ENCODE data around the gene SYTL3.
A peak's percentile ranks its signal among the peaks of the same experiment; 100 is the strongest.
"Not testable (repeated sequence)": the region's sequence is repeated elsewhere in the genome, so short reads cannot be mapped to it uniquely, and the experiment has no call there.

The SYTL3 gene

DNA sequence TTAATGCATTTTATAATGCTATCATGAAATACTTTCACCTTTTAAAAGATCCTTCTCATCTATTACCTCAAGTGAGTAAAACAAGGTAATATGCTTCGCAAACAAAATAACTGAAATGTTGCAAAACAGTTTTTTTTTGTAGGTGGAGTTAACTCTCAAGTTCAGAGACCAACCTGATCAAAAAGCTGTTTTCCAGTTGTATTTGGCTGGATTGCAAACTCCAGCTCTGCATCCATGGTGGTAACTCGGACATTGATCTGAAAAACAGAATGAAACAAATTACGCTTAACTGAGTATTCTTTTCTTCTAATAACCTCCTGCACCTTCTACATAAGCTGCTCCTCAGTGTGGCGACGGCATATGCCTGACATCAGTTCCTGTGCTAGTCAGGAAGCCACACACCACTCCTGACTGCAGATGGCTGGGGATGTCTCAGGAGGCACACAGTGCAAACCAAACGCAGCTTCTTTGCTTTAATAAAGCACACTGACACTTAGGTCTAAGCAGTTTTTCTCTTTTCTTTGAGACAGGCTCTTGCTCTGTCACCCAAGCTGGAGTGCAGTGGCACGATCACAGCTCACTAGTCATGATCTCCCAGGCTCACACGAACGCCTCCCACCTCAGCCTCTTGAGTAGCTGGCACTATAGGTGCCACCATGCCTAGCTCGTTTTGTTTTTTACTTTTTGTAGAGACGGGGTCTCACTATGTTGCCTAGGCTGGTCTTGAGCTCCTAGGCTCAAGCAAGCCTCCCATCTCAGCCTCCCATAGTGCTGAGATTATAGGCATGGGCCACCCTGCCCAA, 139.5 kb downstream of the SYTL3 start:
- Histone ChIP-seq H3K9ac (ENCODE audit: low read depth, low read length, poor library complexity, severe bottlenecking) (peak overlapping the region; percentile 51), H3K4me2 (ENCODE audit: low read depth, low read length, poor library complexity, severe bottlenecking) (peak overlapping the region; percentile 76), H3K9me3 (ENCODE audit: insufficient read depth, low read depth, low read length) (no peaks in the 10 kb centered on the region), H2AFZ (ENCODE audit: low read length) (peak overlapping the region; percentile 50; the same call in 1 of the 2 replicates), H3K4me3 (ENCODE audit: low read length, poor library complexity, severe bottlenecking) (peak overlapping the region; percentile 47), H4K20me1 (ENCODE audit: insufficient read depth, low read length, poor library complexity, severe bottlenecking) (peaks cover 22% of the 10 kb centered on the region), H3F3A (ENCODE audit: low read depth) (no peaks in the 10 kb centered on the region), H3K9me2 (replicated peaks; ENCODE audit: low read depth, low read length) (no peaks in the 10 kb centered on the region), H3K27me3 (ENCODE audit: insufficient read depth, low read length, poor library complexity, severe bottlenecking) (no peaks in the 10 kb centered on the region), H3K79me2 (ENCODE audit: insufficient read depth, low read length) (peaks cover 45% of the 10 kb centered on the region), H3K4me1 (ENCODE audit: insufficient read depth, low read length, poor library complexity, severe bottlenecking) (peaks cover 15% of the 10 kb centered on the region), H3K36me3 (ENCODE audit: insufficient read depth, low read length) (peaks cover 44% of the 10 kb centered on the region)
- TF ChIP-seq, protein P1, sequence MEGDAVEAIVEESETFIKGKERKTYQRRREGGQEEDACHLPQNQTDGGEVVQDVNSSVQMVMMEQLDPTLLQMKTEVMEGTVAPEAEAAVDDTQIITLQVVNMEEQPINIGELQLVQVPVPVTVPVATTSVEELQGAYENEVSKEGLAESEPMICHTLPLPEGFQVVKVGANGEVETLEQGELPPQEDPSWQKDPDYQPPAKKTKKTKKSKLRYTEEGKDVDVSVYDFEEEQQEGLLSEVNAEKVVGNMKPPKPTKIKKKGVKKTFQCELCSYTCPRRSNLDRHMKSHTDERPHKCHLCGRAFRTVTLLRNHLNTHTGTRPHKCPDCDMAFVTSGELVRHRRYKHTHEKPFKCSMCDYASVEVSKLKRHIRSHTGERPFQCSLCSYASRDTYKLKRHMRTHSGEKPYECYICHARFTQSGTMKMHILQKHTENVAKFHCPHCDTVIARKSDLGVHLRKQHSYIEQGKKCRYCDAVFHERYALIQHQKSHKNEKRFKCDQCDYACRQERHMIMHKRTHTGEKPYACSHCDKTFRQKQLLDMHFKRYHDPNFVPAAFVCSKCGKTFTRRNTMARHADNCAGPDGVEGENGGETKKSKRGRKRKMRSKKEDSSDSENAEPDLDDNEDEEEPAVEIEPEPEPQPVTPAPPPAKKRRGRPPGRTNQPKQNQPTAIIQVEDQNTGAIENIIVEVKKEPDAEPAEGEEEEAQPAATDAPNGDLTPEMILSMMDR (conservative IDR thresholded peaks at IDR 0.05; ENCODE audit: low read length) = no peak
- TF ChIP-seq EZH2phosphoT487 (IDR thresholded peaks at IDR 0.05; ENCODE audit: borderline replicate concordance) = no peak

DNA sequence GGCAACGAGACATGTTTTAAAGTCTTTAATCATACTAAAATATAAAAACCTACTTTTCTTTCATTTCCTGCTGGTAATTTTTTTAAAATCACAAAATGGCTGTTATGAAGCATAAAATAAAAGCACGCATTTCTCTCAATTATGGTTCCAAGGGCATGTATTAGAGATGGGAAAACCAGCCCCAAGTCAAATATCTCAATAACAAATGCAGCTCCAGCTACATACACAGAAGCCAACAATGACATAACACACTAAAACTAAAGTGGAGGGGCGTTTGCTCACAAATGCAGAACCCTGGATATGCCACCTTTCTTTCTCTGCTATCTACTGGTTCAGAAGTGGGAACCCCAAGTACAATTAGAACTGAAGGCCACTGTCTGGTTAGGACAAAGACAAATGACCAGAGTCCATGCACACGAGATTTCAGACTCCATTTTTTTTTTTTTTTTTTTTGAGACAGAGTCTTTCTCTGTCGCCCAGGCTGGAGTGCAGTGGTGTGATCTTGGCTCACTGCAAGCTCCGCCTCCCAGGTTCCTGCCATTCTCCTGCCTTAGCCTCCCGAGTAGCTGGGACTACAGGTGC, 141.5 kb downstream of the SYTL3 start:
- no peak overlapping the region for H2AFZ ChIP-seq (ENCODE audit: low read length)
- TF ChIP-seq EZH2phosphoT487 (IDR thresholded peaks at IDR 0.05; ENCODE audit: borderline replicate concordance) = no peak
- TF ChIP-seq, protein P1 (conservative IDR thresholded peaks at IDR 0.05; ENCODE audit: low read length) = no peak

DNA sequence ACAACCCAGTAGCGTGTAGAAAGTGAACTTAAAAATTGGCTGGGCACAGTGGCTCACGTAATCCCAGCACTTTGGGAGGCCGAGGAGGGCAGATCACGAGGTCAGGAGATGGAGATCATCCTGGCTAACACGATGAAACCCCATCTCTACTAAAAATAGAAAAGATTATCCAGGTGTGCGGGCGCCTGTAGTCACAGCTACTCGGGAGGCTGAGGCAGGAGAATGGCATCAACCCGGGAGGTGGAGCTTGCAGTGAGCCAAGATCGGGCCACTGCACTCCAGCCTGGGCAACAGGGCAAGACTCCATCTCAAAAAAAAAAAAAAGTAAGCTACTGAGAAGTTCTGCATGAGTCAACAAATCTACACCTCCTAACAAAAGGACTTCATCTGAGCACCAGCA, 142.7 kb downstream of the SYTL3 start:
- Histone ChIP-seq H3K79me2 (ENCODE audit: insufficient read depth, low read length) (peaks cover 77% of the 10 kb centered on the region), H3K36me3 (ENCODE audit: insufficient read depth, low read length) (peaks cover 15% of the 10 kb centered on the region; the same call in 1 of the 2 replicates), H3K4me1 (ENCODE audit: insufficient read depth, low read length, poor library complexity, severe bottlenecking) (peaks cover 19% of the 10 kb centered on the region), H4K20me1 (ENCODE audit: insufficient read depth, low read length, poor library complexity, severe bottlenecking) (peaks cover 48% of the 10 kb centered on the region)
- H3K4me3 ChIP-seq (ENCODE audit: low read length, poor library complexity, severe bottlenecking); H3F3A ChIP-seq (ENCODE audit: low read depth); H3K27me3 ChIP-seq (ENCODE audit: insufficient read depth, low read length, poor library complexity, severe bottlenecking); H3K9ac ChIP-seq (ENCODE audit: low read depth, low read length, poor library complexity, severe bottlenecking); H3K9me2 ChIP-seq (replicated peaks; ENCODE audit: low read depth, low read length); H3K4me2 ChIP-seq (ENCODE audit: low read depth, low read length, poor library complexity, severe bottlenecking); H3K9me3 ChIP-seq (ENCODE audit: insufficient read depth, low read depth, low read length); H2AFZ ChIP-seq (ENCODE audit: low read length): not testable (repeated sequence)

More for the DNA sequence above, 141.5 kb downstream of the SYTL3 start:
- Histone ChIP-seq H4K20me1 (ENCODE audit: insufficient read depth, low read length, poor library complexity, severe bottlenecking) (peaks cover 37% of the 10 kb centered on the region), H3K4me2 (ENCODE audit: low read depth, low read length, poor library complexity, severe bottlenecking) (no peak overlapping the region), H3K9me3 (ENCODE audit: insufficient read depth, low read depth, low read length) (no peaks in the 10 kb centered on the region), H3K27me3 (ENCODE audit: insufficient read depth, low read length, poor library complexity, severe bottlenecking) (no peaks in the 10 kb centered on the region), H3K9ac (ENCODE audit: low read depth, low read length, poor library complexity, severe bottlenecking) (no peak overlapping the region), H3K36me3 (ENCODE audit: insufficient read depth, low read length) (peaks cover 26% of the 10 kb centered on the region; the same call in 1 of the 2 replicates), H3K9me2 (replicated peaks; ENCODE audit: low read depth, low read length) (no peaks in the 10 kb centered on the region), H3K4me1 (ENCODE audit: insufficient read depth, low read length, poor library complexity, severe bottlenecking) (peaks cover 15% of the 10 kb centered on the region), H3K4me3 (ENCODE audit: low read length, poor library complexity, severe bottlenecking) (no peak overlapping the region), H3K79me2 (ENCODE audit: insufficient read depth, low read length) (peaks cover 65% of the 10 kb centered on the region), H3F3A (ENCODE audit: low read depth) (no peaks in the 10 kb centered on the region)
